B cell (primary cell): ENCODE measurements around the gene HEYL.

Experiments
- CTCF ChIP-seq: fragments of 200-600 bp; IDR thresholded peaks from one replicate; pipeline ENCODE4 v1.8.0; 2022; ENCODE audit warnings: antibody characterized with exemption, mild to moderate bottlenecking
- EZH2 ChIP-seq: IDR thresholded peaks from 2 replicates; pipeline ENCODE4 v1.6.1; 2012; ENCODE audit warnings: borderline replicate concordance, low read depth, mild to moderate bottlenecking, moderate library complexity, low read length; ENCODE audit not compliant: insufficient read depth, poor library complexity, severe bottlenecking

- no peak for TF ChIP-seq CTCF
- no peak for TF ChIP-seq EZH2
These were observed 17.0 kb downstream of the HEYL start for GRCh38 chr1:39622427-39622826.
